GM21381 (cell line): ENCODE results near the gene AGBL4.
"Not testable (repeated sequence)": the region's sequence is repeated elsewhere in the genome, so short reads cannot be mapped to it uniquely, and the experiment has no call there.

Experiments
- ATAC-seq: cut with Tn5 transposase; IDR thresholded peaks from one replicate; pipeline ENCODE4 v1.9.1; 2021; ENCODE audit warnings: mild to moderate bottlenecking, moderate library complexity; ENCODE audit not compliant: unreplicated experiment

Gene AGBL4

DNA sequence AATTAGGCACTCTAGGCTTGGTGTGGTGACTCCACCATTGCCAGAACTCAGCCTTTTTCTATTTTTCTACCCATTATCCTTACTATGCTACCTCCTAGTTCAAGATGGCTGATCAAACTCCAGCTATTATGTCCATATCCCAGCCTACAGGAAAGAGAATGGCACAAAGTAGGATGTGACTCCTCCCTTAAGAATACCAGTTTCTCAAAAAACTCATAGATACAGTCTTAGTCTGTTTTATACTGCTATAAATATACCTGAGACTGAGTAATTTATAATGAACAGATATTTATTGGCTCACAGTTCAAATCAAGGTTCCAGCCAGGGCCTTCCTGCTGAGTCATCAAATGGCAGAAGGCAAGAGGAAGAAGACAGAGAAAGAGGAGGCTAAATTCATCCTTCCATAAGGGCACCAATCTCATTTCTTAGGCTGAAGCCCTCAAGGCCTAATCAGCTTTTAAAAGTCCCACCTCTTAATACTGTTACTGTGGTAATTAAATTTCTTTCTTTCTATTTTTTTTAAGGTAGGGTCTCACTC lies 704.3 kb downstream of the AGBL4 start:
- ATAC-seq: no peak

DNA sequence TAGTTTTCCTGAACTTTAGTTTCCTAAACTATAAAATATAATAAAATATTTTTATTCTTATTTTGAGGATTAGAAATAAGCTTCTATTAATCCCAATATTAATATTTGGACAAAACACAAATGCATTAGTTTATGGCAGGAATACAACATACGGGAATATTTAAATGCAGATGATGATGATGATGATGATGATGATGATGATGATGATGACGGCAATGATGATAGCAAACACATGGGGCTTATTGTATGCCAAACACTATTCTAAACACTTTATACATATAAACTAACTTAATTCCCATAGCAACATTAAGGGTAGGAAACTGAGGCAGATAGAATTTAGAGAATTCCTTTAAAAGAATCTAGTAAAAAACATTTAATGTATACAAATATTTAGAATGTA lies 705.5 kb downstream of the AGBL4 start:
- ATAC-seq: no peak

DNA sequence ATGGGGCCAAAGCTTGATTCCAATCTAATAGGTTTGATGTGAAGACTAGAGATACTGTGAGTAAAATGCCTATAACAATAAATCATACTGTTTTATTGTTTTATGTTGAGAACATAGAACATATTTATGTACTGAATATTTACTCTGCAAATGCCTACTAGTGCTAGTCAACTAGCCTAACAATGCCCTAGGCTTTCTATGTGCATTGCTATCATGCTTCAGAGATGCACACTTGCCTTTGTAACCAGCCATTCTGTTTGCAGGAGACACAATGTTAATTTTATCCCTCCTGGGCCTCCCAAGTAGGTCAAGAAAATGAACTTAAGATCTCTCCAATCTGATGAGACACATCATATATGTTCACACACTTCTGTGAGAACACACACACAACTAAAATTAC lies 716.3 kb downstream of the AGBL4 start:
- ATAC-seq: no peak

DNA sequence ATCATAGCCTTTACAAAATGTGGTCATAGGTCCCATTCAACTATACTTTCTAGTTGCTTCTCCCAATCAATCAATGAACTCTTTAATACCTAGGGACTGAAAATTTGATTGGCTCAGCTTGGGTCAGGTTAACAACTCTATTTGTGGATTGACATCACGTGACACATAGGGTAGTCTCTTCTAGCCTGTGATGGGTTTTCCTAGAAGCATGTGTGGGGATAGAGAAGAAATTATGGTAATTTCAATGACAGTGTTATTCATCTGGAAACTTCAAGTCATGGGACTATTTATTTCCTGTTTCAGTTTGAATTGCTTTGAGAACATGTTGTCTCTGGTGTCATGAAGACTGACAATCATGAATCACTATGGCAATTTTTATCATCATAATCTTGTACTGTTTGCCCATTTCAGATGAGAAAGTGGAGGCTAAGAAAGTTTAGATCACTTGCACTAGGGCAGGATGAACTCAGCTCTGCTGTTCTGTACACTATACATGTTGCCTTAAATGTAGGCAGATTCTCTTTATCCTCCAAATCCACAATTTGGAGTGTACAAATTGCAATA lies 717.2 kb downstream of the AGBL4 start:
- no peak for ATAC-seq

DNA sequence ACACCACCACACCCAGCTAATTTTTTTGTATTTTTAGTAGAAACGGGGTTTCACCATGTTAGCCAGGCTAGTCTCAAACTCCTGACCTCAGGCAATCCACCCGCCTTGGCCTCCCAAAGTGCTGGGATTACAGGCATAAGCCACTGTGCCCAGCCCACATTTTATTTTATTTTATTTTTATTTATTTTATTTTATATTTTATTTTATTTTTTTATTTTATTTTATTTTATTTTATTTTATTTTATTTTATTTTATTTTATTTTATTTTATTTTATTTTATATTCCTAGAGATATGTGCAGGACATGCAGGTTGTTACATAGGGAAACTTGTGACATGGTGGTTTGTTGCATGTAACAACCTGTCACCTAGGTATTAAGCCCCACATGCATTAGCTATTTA lies 721.4 kb downstream of the AGBL4 start:
- not testable (repeated sequence) for ATAC-seq

DNA sequence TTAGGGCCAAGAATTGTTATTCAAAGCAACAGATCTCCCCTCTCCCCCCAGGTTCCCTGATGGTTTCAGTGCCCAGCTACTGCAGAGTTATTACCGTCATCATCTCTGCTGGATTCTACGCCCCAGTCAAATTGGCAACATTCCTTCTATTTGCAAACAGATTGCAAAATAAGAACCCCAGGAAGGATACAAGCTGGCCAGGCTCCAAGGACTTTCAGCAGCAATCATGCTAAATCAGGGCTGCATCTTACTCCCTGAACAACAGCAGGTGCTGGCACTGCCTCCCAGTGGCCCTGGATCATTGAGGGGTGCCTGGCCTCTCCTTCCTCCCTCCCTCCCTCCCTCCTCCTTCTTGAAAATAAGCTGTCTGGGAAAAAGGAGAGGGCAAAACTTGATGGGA lies 725.5 kb downstream of the AGBL4 start:
- ATAC-seq: no peak

DNA sequence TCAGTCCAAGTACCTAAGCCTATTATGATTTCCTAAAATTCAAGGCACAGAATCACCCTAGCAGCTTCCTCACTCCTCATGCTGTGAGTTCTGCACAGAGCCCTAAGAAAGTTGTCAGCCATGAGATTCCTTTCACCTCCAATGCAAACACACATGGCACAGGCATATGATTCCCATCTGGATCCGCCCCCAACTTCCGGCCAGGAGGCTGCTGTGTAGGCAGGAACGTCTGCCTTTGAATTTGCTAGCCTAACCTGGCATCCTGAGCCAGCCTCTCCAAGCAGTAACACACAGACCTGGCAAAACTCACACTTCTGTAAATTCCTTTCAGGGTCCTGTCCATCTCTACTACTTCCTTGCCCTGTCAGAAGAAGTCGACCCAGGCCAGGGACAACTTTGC lies 726.0 kb downstream of the AGBL4 start:
- no peak for ATAC-seq

DNA sequence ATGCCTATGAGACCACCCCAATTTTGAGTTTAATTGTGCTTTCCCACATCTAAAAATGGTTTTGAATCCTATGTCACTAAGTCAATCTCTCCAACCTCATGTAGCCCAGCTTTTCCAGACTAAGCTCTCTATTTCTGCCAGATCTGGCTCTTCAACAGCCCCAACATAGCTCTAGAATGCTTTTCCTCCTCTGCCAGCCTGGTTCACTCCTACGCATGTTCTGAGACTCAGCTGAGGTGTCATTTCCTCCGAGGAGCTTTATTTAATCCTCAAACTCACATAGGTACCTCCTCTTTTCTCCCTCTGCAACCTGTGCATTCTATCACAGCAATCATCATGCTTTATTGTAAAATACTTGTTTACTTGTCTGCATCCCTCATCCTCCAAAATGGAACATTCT lies 729.2 kb downstream of the AGBL4 start:
- no peak for ATAC-seq

DNA sequence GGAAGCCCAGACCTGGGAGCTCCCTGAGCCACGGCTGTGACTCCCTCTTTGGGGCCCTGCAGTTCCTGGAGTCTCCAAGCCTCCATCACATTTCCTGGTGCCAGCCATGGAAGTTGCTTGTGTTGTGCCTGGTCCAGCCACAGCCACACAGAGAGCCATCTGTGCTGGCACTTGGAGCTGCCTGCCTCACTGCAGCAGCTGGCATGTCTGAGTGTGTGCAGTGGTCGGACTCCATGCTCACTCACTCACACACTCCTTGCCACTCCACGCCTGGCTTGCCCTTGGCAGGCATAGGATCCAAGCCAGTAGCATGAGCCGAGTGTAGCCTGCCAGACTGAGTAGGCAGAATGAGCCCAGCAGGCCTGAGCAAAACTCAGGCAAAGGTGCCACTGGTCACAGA lies 730.7 kb downstream of the AGBL4 start:
- ATAC-seq: no peak

DNA sequence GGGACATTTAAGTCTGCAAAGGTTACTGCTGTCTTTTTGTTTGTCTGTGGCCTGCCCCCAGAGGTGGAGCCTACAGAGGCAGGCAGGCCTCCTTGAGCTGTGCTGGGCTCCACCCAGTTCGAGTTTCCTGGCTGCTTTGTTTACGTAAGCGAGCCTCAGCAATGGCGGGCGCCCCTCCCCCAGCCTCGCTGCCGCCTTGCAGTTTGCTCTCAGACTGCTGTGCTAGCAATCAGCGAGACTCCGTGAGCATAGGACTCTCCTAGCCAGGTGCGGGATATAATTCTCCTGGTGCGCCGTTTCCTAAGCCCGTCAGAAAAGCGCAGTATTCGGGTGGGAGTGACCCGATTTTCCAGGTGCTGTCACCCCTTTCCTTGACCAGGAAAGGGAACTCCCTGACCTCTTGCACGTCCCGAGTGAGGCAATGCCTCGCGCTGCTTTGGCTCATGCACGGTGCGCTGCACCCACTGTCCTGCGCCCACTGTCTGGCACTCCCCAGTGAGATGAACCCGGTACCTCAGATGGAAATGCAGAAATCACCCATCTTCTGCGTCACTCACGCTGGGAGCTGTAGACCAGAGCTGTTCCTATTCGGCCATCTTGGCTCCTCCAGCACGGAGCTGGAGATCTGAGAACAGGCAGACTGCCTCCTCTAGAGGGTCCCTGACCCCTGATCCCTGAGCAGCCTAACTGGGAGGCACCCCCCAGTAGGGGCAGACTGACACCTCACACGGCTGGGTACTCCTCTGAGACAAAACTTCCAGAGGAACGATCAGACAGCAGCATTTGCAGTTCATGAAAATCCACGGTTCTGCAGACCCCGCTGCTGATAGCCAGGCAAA lies 766.3 kb downstream of the AGBL4 start:
- ATAC-seq: not testable (repeated sequence)

DNA sequence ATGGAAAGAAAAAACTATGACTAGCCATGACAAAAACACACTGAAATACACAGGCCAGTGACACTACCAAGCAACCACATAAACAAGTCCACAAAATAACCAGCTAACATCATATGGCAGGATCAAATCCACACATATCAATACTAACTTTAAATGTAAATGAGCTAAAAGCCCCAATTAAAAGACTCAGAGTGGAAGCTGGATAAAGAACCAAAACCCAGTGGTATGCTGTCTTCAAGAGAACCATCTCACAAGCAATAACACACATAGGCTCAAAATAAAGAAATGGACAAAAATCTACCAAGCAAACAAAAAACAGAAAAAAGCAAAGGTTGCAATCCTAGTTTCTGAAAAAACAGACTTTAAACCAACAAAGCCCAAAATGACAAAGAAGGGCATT lies 770.8 kb downstream of the AGBL4 start:
- ATAC-seq: no peak

DNA sequence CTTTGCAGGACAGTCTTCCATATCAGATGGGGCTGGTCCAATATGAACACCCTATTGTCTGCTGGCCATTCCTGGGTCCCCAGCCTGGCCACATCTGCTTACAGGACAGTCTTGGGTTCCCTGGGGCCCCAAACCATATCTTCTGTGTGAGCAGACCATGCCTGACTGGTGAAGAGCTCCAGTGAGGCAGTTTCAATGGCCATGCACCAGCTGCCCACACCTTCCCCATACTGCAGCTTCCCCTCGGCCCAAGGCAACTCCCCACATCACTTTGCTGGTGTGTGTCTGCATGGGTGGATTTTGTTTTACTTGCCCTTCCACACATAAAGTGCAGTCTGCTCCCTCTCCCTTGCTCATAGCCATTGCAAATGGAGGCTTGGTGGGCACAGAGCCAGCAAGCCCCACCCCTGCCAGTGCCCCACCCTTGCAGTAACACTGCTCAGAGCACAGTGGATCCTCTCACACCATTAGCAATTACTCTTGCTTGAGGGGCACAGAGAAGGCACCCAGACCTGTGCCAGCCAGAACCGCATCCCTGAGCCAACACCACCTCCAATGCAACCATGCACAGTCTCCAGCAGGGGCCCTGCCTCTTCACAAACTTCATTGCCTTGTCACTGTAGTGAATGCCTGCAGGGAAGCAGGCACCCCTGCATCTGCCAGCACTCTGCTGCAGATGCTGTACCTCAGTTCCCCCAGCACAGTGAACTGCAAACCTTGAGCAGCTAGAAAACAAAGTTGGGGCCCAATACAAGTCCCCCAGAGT lies 772.6 kb downstream of the AGBL4 start:
- no peak for ATAC-seq

DNA sequence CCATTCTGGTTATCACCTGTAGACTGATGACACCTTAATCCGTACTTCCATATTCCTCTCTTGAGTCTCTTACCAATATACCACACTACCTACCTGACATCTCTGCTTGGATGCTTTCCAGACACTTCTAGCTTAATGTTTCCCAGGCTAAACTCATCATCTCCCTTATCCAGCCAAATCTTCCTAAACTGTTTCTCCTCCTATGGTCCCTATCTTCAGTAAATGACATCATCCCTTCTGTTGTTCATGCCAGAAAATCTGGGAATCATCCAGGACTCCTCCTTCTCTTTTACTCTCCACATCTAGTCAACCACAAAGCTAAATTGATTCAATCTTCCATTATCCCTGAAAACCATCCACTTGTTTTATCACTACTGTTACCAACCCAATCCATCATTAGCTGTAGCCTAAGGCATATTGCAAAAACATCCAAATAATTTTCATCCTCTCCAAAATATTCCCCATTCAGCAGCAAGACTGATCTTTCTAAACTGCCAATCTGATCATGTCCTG lies 783.0 kb downstream of the AGBL4 start:
- ATAC-seq: no peak

DNA sequence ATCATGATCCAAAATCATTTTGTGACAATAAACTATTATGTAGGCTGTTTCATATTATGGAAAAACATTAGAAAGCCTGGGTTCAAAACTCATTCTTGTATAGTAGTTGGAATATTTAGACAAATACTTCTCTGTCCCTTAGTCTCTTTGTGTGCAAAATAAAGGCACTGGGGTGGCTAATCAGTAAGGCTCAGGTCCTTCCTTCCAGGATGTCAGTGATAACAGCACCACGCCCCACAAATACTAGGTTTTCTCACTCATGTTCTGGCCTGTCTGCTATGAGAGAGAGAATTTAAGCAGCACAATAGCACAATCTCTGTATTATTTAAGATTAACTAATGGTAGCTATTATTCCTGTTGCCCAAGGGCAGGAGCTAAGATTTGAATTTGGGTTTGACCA lies 788.8 kb downstream of the AGBL4 start:
- no peak for ATAC-seq

DNA sequence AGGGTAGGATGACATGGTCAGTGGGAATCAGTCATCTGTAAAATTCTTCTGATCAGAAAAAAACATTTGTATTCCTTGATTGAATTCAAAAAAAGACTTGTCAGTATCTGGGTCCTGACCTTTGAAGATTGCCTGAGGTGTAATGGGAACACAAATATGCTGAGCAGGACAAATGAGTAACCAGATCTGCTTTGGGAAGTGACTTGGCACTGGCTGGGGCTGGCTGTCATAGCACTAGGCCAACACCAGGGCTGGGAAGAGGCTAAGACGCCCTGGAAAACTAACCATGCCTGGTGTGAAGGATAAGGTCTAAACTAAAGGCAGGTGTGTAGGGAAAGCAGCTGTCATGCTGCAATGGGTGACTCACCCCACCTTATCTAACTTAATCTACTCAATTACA lies 794.2 kb downstream of the AGBL4 start:
- ATAC-seq: no peak

DNA sequence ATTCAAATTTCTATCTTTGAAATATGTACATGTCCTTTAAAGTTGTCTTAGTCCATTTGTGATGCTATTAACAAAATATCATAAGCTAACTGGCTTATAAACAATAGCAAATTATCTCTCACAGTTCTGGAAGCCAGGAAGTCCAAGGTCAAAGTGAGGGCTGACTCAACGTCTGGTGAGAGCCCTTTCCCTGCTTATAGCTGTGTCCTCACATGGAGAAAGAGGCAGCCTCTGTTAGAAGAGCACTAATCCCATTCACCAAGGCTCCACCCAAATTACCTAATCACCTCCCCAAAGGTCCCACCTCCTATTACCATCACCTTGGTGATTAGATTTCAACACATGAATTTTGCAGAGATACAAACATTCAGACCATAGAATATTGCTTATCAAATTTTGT lies 797.0 kb downstream of the AGBL4 start:
- ATAC-seq: no peak

DNA sequence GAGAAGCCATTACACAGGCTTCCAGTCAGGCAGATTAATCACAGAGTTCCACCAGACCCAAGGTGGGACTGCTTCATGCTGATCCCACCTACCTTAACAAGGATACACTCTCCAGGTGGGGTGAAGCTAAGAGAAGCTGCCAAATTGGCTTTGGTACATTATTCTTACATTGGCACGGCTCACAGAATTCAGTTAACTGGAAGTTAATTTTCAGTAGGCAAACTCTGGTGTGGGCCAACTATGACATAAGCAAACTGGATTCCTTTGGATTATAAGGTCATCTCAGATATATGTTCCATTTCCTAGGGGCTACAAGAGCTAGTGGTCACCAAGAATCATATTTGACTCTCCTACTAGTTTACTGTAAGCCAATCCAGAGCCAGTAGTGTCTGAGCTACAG lies 798.3 kb downstream of the AGBL4 start:
- ATAC-seq: no peak

DNA sequence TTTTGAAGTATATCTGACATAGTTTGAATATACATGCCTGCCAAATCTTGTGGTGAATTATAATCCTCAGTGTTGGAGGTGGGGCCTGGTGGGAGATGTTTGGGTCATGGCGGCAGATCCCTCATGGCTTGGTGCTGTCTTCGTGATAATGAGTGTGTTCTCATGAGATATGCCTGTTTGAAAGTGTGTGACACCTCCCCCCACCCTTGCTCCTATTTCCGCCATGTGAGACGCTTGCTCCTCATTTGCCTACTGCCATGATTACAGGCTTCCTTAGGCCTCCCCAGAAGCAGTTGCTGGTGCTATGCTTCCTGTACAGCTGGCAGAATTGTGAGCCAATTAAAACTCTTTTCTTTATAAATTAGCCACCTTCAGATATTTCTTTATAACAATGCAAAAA lies 810.5 kb downstream of the AGBL4 start:
- no peak for ATAC-seq

DNA sequence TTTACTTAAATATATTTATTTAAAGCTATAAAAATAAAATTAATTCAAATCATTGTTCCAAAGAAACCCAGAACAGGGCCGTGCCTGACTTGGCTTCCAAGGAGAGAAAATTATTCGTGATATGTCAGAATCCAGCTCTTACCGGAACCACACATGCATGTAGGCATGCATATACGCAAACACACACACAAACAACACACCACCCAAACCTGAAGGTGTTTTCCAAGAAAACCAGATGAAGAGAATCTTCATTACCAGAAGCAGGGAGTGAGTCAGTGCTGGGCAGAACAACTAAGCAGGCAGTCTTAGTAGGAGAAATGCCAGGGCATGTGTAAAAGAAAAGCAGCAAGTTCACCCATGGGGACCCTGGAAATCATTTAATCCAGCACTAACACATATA lies 815.0 kb downstream of the AGBL4 start:
- ATAC-seq: no peak

DNA sequence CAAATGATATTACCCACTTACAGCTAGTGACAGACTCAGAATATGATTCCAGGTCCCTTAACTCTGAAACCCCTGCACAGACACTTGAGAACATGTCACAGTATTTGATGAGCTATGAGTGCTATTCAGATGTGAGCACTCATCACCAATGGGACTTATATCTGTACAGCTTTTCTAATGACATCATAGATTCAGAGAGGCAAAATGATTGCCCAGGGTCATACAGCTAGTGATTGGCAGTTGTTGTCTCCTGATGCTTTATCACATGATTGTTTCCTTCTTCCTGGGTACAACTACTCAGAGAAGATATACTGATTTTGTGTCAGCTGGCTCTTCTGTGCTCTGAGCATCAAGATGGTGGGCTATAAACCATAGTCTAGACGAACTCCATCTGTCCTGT lies 819.0 kb downstream of the AGBL4 start:
- no peak for ATAC-seq

DNA sequence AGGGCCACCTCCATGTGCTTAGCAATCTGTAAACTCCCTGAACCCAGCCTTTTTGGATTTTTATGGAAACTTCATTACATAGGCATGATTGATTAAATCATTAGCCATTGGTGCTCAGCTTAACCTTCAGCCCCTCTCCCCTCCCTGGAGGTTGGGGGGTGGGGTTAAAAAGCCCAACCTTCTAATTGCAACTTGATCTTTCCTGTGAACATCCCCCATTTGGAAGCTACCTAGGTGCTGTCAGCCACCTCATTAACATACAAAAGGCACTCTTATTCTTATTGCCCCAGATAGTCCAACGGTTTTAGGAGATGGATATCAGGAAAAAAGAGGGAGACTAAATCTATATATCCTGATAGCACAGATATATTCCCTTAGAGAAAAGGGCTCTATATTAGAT lies 823.0 kb downstream of the AGBL4 start:
- ATAC-seq: no peak

DNA sequence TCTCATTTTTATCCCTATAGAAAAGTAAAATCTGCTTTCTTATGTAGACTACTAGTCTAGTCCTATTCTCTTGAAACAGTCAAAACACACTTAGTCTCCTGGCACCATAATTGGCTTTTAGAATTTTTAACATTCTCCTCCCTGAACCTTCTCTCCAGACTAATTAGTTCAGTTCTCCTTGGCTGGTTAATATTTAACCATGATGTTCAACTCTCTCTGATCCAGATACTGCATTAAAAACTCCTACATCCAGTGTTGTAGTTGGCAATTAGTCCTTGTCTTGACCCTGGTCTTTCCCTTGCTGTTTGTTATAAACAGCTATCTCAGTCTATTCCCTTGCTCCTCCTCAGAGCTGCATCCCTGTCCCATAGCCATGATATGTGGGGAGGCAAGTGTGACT lies 824.2 kb downstream of the AGBL4 start:
- no peak for ATAC-seq
